HL-60 (cell line): ENCODE data around the gene COL6A2.

Experiments
- CTCF ChIP-seq: IDR thresholded peaks from one replicate; pipeline ENCODE4 v1.5.1; 2011; ENCODE audit warnings: low read length, control low read depth, inconsistent platforms; ENCODE audit not compliant: insufficient read depth
- GABPA ChIP-seq: IDR thresholded peaks from 2 replicates; pipeline ENCODE4 v1.6.1; 2012; ENCODE audit warnings: low read depth
- POLR2AphosphoS5 ChIP-seq: IDR thresholded peaks from 2 replicates; pipeline ENCODE4 v1.6.1; 2012; ENCODE audit warnings: low read depth
- REST ChIP-seq: IDR thresholded peaks from 2 replicates; pipeline ENCODE4 v1.6.1; 2012; ENCODE audit warnings: low read depth; ENCODE audit not compliant: insufficient replicate concordance

GRCh38 chr21:46124083-46124925 lies 26.4 kb downstream of the COL6A2 start:
- no peak for TF ChIP-seq CTCF
- no peak for TF ChIP-seq POLR2AphosphoS5
- TF ChIP-seq REST, result no peak
- no peak for TF ChIP-seq GABPA
